Fibroblast of gingiva (primary cell): ENCODE data around the gene SLC2A9.
"Not testable (repeated sequence)": the region's sequence is repeated elsewhere in the genome, so short reads cannot be mapped to it uniquely, and the experiment has no call there.

Experiments used
- DNase-seq: peaks from one replicate; pipeline ENCODE4 v3.0.0-alpha.2; 2011; ENCODE audit warnings: low read depth

The SLC2A9 gene

GRCh38 chr4:9926586-9926985 lies 94.7 kb downstream of the SLC2A9 start:
- no peak for DNase-seq

GRCh38 chr4:9925750-9926439 lies 95.4 kb downstream of the SLC2A9 start:
- no peak for DNase-seq

- no peak for DNase-seq
These were observed 96.5 kb downstream of the SLC2A9 start for GRCh38 chr4:9924750-9925149.

- DNase-seq = no peak
These were observed 98.0 kb downstream of the SLC2A9 start for GRCh38 chr4:9923195-9923812.

- DNase-seq = no peak
These were observed 100.0 kb downstream of the SLC2A9 start for GRCh38 chr4:9921326-9921725.

GRCh38 chr4:9920029-9920428 lies 101.3 kb downstream of the SLC2A9 start:
- DNase-seq = no peak

GRCh38 chr4:9919047-9919446 lies 102.2 kb downstream of the SLC2A9 start:
- DNase-seq = no peak

GRCh38 chr4:9918484-9918883 lies 102.8 kb downstream of the SLC2A9 start:
- DNase-seq = no peak

- DNase-seq = no peak
These were observed 104.4 kb downstream of the SLC2A9 start for GRCh38 chr4:9916937-9917336.

- DNase-seq = no peak
These were observed 105.0 kb downstream of the SLC2A9 start for GRCh38 chr4:9916346-9916745.

- no peak for DNase-seq
These were observed 107.5 kb downstream of the SLC2A9 start for GRCh38 chr4:9913846-9914245.

GRCh38 chr4:9906996-9907395 lies 114.3 kb downstream of the SLC2A9 start:
- DNase-seq = no peak

- no peak for DNase-seq
These were observed 116.2 kb downstream of the SLC2A9 start for GRCh38 chr4:9904976-9905587.

- DNase-seq = no peak
These were observed 118.0 kb downstream of the SLC2A9 start for GRCh38 chr4:9903317-9903716.

- no peak for DNase-seq
These were observed 120.0 kb downstream of the SLC2A9 start for GRCh38 chr4:9901257-9901656.

GRCh38 chr4:9900633-9901032 lies 120.7 kb downstream of the SLC2A9 start:
- DNase-seq = not testable (repeated sequence)

- no peak for DNase-seq
These were observed 121.8 kb downstream of the SLC2A9 start for GRCh38 chr4:9899306-9900055.

- no peak for DNase-seq
These were observed 122.5 kb downstream of the SLC2A9 start for GRCh38 chr4:9898596-9899305.

GRCh38 chr4:9895333-9895705 lies 126.0 kb downstream of the SLC2A9 start:
- DNase-seq = no peak

- DNase-seq = no peak
These were observed 126.5 kb downstream of the SLC2A9 start for GRCh38 chr4:9894644-9895332.

- DNase-seq = no peak
These were observed 127.8 kb downstream of the SLC2A9 start for GRCh38 chr4:9893329-9894108.
